NCI-H510A treated with DMSO at 0.1 percent for 48 hours (cell line): ENCODE results near the gene PEX10.

Experiments used
- DNase-seq: peaks from one replicate; lab custom pipeline; 2025; lab: John Stamatoyannopoulos, UW

PEX10 gene

DNA sequence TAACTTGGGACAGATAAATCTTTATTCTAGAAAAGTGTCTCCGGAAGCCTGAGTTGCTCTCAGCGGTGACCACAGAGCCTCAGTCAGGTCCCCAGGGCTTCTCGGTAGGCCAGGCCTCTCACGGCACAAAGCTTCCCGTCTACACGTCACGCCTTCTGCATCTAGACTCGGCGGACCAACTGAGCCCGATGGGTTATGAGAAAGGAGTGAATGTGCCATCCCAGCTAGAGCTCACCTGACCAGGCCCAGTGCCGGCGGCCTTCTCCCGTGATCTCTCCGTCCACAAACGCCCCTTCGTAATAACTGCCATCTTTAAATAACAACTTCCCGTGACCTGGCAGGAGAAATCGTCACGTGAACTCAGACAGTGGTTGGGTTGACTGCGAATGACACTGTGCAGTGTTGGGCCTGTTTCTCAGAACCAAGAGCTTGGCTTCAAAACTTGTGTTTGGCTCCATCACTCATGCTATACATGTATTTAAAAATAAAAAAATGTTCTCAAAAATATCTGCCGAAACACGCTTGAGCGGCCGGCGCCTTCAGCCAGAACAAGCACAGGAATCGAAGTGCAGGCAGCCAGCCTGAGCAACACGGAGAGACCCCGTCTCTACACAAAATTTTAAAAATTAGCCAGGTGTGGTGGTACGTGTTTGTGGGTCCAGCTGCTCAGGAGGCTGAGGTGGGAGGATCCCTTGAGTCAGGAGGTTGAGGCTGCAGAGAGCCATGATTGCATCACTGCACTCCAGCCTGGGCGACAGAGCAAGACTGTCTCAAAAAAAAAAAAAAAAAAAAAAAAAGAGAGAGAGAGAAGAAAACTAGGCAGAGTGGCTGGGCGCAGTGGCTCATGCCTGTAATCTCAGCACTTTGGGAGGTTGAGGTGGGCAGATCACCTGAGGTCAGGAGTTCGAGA, 24.1 kb downstream of the PEX10 start:
- DNase-seq: no peak

DNA sequence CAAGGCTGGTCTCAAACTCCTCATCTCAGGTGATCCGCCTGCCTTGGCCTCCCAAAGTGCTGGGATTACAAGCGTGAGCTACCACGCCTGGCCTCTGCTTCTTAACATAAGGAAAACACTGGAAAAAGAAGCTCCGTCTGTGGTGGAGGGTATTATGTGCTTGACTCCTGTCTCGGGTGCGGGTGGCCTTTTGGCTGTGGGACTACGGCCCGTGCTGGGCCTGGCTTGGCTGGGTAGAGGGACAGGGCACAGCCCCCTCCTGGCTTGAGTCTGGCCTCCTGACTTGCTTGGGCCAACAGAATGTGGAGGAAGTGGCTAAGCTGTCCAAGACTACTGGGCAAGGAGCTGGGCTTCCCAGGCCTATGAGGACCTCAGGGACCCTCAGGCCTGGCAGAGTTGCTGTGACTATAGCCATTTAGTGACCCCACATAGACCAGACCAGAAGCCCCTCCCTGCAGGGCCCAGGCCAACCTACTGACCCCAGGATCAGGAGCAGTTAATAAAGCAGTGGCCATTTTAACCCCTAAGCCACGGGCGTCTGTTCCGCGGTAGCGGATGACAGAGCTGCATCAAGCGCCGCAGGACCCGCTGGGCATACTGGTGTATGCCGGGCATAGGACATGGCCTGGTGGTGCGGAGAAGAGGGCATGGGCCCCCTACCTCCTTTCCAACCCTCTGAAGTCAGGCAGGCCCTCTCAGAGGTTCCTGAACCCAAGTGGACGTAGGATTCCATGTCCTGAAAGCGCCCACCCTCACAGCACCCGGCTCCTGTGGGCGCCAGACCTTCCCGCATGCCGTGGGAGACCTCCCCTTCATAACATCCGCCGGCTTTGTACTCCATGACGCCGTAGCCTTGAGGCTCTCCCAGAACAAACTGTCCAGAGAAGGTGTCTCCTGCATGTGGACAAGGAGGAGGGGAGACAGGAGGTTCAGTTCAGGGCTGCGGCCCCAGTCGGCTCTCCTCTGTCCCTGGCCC, 25.4 kb downstream of the PEX10 start:
- DNase-seq: no peak

DNA sequence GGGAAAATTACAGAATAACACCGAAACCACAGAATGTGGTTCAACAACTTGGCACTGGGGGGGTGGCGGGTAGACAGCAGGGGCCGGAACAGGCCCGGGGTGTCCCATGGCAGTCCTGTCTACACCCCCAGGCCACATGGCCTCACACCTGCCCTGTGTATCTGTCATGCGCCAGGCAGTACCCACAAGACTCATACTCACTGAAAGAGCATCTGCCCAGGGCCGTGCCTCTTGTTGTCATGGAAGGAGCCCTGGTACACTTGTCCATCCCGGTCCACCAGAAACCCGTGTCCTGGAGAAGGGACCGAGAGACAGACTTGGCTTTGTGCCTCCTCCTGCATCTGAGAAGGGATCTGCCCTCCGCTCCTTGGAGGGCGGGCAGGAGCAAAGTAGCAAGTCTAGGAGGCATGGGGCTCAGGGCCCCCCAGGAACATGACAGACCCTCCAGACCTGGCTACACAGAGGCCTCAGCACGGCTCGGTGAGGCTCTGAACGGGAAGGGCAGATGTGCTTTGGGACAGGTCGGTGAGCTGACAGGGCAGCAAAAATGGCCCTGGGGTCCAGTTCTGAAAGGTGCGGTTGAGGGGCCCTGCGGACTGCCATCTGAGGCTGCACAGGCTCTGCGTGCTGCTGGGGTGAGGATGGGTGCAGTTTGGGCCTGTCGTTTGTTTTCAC, 26.6 kb downstream of the PEX10 start:
- DNase-seq: no peak

DNA sequence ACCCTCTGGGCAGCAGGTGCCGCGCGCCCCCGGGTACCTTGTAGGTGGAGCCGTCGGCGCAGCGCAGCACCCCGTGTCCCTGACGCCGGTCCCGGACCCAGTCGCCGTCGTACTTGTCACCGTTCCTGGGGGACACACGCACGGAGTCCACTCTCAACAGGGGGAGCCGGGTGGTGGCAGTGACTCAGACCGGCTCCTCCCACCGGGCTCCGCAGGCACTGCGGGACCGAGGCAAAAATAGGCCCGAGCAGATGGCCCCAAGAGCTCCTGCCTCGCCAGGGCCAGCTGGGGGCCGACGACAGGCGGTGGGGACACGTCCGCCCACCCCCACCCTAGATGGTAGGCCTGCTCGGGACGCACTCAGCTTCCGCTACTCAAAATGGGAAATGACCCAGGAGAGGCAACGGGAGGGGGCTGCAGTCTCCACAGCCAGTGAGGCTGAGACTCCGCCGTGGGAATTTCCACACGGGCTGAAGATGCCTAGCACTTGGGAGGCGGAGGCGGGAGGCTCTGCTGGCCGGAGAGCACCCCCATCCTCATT, 27.4 kb downstream of the PEX10 start:
- DNase-seq: no peak

DNA sequence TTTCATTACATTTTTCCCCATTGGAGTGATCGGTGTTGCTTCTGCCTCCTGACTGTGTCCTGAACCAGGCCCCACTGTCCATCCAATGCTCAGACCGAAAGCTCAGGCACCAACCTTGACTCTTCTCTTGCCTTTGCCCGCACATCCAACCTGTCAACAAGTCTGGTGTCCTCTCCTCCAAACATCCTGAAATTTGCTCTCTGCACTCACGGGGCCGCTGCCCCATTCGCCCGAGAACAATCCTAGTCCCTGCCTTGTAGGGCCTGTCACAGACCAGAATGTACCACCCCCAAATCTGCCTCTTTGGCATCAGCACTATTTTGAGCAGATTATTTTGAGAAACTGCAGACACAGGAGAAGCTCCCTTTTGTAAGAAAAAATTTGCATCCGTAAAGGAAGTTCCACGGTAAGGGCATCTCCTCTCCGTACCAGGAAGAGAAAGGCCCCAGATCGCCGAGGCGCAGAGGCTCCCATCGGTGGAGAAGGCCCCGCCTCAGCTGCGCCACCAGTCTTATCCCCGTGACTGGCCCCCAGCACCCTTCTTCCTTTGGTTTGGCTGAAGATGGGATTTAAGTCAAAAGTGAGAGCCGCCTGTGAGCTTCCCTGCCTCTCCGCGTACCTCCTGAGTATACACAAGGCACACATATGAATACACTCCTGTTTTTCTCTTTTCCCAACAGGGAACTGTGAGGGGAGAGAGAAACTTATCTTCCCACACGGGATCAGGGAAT, 28.1 kb downstream of the PEX10 start:
- DNase-seq: no peak

DNA sequence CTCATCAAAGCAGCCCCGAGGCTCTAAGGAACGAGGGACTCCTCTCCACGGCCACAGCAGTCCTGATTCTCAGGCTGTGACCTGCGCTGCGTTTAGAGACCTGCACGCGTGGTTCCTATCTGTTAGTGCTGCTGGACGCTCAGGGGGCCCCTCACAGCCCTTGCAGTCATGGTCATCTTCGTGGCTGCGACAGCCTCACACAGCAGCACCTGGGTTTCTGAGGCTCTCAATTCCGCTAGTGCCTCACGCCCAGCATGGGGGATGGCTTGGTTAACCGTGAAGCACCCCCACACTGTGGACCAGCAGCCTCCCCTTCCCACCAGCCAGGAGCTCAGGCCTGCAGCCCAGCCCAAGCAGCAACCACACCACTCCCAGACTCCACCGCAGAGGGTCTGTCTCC, 28.8 kb downstream of the PEX10 start:
- no peak for DNase-seq

DNA sequence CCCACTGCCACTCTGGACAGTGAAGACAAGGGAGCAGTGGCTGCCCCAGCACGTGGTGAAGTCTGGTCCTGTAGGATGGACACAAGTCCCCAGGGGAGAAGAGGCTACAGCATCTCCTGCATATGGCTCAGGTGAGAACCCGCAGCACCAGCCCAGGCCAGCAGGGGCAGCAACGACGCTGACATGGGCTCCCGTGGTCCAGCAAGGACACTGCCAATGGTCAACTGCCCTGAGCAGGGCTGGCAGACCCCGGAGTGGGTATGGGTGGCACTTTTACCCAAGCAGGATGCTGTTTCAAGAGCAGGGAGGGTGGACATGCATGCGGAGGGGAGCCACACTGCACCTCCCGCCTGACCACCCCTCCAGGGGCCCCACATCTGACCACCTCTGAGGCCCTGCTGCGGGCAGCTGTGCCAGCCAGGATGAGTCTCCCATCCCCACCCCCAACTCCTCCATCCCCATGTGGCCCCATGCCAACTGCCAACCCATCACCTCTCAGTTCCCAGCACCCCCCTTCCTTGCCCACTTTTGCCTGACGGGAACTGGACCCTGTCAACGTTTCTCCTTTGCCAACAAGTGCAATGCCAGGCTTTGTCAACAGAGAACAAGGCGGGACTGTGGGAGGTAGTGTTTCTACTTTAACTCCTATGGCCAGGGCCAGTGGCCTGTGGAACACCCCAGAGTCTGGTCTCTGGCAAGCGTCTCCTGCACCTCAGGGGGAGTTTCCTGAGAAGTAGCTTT, 29.6 kb downstream of the PEX10 start:
- DNase-seq: peak; percentile 33

DNA sequence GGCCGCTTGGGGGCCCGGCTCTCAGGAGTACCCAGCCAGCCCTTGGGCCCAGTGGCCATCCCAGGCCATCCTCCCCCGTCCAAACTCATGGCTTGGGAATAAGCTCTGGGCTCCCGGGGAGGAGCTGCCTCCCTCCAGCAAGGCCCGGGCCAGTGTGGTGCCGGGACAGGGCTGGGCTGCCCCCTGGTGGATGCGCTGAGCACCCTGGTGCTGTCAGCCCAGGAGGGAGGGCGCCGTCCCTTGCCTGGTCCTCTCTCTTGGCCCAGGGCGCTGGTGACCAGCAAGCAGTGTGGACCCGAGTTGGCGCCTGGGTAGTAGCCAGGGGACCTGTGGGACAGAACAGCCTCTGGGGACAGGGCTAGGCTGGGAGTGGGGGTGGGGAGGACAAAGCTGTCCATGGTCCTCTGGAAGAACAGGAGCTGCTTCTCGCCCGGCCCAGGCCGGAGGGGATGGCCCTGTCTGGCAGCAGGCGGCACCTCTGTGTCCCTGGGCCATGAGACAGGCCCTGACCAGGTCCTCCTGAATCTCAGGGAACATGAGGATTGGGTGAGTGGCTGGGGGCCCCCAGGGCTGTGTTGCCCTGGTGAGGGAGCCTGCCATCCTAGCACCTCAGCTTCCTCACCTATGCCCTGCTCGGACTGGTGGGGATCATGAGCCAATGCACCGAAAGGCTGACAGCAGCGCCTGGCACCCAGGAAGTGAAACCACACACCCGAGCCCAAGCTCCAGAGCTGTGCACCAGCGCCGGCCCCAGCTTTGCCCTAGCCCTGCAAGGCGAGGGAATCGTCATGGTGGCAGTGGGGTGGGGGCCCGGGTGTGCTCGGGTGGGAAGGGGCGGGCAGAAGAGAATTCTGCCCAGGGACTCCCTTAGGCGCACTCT, 30.4 kb downstream of the PEX10 start:
- DNase-seq: no peak

DNA sequence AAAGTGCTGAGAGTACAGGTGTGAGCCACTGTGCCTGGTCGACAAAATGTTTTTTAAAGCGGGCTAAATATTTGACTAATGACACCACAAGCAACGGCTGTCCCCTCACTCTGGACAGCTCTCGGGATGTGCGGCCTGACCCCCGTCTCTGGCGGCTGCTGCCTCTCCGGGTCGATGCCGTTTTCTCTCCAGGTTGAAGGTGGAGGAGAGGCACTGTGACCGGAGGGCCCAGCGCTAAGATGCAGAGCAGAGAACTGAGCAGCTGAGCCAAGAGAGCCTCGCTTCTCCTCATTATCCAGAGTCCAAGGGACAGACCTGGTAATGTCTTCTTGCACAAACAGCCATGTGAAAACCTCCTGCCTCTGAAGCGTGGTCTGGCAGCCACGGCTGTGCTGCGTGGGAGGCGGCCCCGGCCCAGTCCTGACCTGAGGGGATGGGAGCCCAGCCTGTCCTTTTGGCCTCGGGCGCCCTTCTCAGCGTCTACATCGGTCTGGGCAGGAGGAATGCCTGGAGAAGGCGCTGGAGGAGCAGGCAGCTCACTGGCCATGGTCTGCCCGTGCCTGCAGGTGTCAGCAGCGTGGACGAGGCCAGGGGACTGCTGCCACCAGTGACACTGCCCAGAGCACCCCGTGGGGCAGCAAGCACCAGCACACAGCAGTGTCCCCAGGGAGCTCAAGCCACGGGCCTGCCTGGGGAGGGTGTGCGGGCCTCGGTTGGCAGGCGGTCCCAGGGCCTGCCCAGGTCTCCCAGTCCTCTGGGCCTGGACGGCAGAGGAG, 31.4 kb downstream of the PEX10 start:
- DNase-seq: no peak

DNA sequence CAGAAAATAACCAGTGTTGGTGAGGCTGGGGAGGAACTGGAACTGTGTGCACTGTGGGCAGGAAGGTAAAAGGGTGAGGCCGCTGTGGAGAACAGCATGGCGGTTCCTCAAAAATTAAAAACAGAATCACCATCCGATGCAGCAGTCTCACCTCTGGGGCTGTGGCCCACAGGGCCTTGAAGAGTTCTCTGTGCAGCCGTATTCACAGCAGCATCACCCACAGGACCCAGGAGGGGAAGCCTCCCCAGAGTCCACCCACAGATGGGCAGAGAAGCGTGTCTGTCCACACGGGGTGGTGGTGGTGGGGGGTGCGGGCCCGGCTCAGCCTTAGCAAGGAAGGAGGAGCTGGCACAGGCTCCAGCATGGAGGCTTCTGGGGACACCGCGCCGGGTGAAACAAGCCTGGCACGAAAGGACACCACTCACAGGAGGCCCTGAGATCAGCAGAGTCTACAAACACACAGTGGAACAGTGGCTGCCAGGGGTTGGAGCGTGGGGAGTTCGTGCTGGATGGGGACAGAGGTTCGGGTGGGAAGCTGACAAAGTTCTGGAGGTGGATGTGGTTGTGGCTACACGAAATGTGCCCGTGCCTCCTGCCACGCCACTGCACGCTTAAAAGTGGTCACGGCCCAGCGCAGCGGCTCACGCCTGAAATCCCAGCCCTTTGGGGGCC, 32.5 kb downstream of the PEX10 start:
- no peak for DNase-seq

DNA sequence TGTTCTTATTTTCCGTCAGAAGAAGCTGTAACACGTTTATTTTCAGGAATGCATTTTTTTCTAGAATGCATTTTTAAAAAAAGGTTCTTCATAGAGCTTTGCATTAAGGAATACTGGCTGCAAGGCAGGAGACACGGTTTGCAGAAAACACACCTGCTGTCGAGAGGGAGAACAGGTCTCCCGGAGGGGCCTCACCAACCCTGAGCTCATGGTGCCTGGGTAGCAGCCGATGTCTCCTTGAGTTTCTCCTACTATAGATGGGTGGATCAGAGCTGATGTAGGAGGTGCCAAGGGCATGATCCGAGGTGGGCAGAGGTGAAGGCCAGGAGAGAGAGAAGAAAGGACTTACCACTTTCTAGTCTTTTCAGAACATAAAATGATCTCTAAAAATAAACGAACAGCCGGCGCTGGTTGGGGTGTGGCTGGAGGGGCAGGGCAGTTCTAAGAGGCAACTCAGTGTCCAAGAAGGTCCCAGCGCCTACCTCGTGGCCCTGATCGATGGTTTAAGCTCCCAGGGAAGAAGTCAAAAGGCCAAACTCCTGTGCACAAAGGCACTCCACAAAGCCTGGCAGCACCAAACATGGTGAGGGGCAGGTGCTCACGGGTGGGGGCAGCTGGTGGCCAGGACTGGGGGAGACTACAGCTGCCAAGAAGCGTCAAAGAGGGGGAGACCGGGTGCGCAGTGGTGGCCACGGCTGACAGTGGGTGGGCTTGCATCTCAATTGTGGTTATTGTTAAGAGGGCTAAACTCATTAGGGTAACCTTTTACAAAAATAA, 33.2 kb downstream of the PEX10 start:
- no peak for DNase-seq

DNA sequence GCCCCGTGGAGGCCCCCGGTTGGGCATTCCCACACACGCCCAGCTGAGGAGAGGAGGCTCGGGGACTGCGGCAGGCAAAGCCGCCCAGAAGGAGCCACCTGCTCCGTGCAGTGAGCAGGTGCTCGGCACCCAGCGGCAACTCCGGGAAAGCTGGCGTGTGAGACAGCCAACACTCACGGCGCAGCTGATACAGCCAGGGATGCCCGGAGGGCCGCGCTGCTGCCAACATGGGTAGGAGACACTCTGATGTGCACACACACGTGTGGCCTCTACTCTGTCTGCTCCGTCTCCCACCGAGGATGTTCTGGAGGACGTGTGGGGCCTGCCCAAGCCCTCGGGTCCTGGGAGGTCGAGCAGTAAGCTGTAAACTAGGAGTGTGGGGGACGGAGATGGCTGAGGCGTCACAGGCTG, 33.9 kb downstream of the PEX10 start:
- no peak for DNase-seq

DNA sequence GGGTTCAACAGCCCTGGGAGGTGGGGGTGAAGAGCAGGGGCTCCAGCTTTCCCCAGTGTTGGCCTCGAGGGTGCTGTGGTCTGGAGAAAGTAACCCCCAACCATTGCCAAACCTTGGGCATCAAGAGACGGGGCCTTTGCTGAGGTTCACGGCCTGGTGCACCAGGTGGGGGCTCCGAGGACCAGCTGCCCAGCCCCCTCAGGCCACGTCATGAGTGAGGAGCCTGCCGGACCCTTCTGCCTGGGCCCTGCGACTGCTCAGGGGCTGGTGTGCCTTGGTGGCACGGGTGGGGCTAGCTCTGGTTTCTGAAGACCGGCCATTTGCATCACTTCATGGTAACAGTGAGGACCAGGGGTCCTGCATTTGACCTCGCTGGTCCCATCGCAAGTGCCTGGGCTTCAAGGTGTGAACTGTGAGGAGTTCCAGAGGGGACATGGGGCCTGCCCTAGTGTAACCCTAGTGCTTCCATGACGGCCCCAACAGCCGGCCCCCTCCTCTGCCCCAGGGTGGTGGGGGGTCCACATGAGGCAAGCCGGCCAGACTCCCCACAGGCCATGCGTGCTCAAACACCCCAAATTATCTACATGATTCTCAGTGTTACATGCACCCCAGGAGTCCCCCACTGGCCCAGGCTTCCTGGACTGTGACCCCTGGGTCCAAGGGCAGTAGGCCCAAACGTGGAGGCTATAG, 34.5 kb downstream of the PEX10 start:
- DNase-seq: no peak

DNA sequence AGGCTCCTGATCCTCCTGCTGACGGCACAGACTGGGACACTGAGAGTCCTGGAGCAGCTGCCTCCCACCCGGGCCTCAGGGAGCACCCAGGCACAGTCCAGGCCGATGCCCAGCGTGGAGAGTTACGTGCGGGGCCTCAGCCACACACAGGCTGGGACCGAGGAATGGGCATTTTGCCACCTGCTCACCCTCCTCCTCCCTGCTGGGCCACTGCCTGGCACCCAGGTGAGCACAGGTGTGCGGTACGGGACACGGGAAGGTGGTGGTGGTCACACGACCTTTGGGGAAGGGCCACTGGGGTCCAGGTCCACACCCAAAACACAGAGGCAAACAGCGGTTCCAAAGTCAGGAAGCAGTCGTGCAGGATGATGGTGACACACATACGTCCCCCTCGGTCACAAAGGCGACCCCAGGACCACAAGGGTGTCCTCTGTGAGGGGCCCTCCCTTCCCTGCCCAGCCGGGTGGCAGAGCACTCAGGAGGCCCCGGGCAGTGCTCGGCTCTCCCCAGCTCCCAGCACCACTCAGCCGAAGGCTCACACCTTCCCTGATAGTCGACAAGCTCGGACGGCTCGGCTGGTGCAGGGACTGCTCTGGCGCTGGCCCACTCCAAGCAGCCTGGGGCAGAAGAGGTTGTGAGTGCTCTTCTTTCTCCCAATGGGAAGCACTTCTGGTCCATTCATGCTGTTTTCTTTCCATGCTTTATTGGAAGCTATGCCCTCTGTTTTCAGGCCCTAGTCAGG, 35.3 kb downstream of the PEX10 start:
- no peak for DNase-seq

DNA sequence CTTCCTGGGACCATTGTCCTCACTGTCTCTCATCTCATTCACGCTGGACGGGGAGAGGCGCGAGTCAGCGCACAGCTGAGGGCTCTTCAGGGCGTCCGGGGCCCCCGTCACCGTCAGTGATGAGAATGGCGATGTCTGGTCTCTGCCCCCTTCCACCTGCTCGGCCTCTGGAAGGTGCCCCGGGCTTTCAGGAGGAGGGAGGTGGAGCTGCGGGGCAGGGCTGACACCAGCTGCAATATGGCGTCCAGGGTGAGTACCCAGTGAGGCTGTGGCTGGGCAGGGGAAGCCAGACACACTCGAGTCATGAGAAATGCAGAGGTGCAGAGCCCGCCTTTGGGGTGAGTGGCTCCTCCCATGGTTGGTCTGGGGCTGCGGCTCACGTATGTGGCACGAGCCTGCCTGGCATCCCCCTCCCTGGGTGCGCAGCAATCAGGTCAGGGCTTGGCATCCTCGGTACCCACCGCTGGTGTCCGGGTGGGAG, 36.1 kb downstream of the PEX10 start:
- DNase-seq: no peak

DNA sequence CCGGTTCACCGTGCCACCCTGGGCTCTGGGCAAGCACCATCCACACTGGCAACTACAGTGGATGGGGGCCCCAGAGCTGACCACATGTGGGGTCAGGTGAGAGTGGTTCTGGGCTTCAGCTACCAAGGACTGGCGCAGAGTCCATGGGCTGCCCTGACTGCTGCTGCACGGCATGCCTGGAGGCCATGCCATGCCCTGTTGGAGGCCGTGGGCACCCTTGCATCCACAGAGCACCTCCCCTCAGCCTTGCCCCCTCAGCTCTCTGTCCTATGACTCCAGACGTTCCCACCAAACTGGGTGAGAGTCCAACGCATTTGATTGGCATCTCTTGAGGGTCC, 36.5 kb downstream of the PEX10 start:
- DNase-seq: no peak
